ENCODE results near the gene CAMTA1.

Gene CAMTA1

DNA sequence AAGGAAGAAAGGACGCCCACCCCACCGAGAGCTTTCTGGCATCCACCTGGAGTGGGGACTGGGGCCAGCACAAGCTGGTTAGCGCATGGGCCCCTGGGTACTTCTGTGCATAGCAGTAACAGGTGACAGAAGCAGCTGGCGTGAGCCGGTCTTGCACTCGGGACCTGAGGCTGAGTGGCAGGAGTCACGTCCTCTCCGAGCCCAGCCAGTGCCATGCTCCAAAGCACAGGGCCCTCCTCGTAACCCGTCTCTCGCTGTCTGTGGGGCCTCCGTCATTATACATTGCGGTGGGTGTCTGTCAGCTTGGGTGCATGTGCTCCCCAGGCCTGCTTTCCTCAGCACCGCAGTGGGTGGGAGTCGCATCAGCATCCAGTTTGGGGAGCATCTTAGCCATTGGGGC is 898.3 kb downstream of the CAMTA1 start:
- TF ChIP-seq, protein P1, sequence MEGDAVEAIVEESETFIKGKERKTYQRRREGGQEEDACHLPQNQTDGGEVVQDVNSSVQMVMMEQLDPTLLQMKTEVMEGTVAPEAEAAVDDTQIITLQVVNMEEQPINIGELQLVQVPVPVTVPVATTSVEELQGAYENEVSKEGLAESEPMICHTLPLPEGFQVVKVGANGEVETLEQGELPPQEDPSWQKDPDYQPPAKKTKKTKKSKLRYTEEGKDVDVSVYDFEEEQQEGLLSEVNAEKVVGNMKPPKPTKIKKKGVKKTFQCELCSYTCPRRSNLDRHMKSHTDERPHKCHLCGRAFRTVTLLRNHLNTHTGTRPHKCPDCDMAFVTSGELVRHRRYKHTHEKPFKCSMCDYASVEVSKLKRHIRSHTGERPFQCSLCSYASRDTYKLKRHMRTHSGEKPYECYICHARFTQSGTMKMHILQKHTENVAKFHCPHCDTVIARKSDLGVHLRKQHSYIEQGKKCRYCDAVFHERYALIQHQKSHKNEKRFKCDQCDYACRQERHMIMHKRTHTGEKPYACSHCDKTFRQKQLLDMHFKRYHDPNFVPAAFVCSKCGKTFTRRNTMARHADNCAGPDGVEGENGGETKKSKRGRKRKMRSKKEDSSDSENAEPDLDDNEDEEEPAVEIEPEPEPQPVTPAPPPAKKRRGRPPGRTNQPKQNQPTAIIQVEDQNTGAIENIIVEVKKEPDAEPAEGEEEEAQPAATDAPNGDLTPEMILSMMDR (IDR thresholded peaks at IDR 0.05; ENCODE audit: insufficient read depth, low read length, poor library complexity, severe bottlenecking), result no peak
- no peak for TF ChIP-seq EZH2phosphoT487 (conservative IDR thresholded peaks at IDR 0.05; ENCODE audit: low read length)
- Histone ChIP-seq H3K4me3 (ENCODE audit: insufficient read depth, low read length, poor library complexity, severe bottlenecking) (no peak overlapping the region), H3K9me3 (ENCODE audit: insufficient read depth, low read length) (no peaks in the 10 kb centered on the region), H3K27ac (ENCODE audit: low read depth, low read length) (no peak overlapping the region), H2AFZ (ENCODE audit: low read depth, low read length, severe bottlenecking) (no peak overlapping the region), H3K27me3 (ENCODE audit: low read length) (no peaks in the 10 kb centered on the region), H3K79me2 (ENCODE audit: insufficient read depth, low read length) (no peaks in the 10 kb centered on the region), H3K36me3 (ENCODE audit: low read length) (no peaks in the 10 kb centered on the region), H3K9me2 (replicated peaks; ENCODE audit: insufficient read depth, low read length) (no peaks in the 10 kb centered on the region), H3K9ac (ENCODE audit: low read length) (no peak overlapping the region), H3F3A (ENCODE audit: insufficient read depth) (no peaks in the 10 kb centered on the region), H4K20me1 (ENCODE audit: low read depth, low read length) (no peaks in the 10 kb centered on the region), H3K4me2 (ENCODE audit: low read depth, low read length, poor library complexity, severe bottlenecking) (no peak overlapping the region)

- no peaks in the 10 kb centered on the region for H3F3A ChIP-seq (ENCODE audit: insufficient read depth)
- no peak overlapping the region for H3K4me3 ChIP-seq (ENCODE audit: insufficient read depth, low read length, poor library complexity, severe bottlenecking)
- no peak overlapping the region for H3K9ac ChIP-seq (ENCODE audit: low read length)
- H4K20me1 ChIP-seq (ENCODE audit: low read depth, low read length), result no peaks in the 10 kb centered on the region
- H3K27ac ChIP-seq (ENCODE audit: low read depth, low read length), result no peak overlapping the region
- no peaks in the 10 kb centered on the region for H3K9me3 ChIP-seq (ENCODE audit: insufficient read depth, low read length)
- no peaks in the 10 kb centered on the region for H3K9me2 ChIP-seq (replicated peaks; ENCODE audit: insufficient read depth, low read length)
- no peak overlapping the region for H2AFZ ChIP-seq (ENCODE audit: low read depth, low read length, severe bottlenecking)
- no peak overlapping the region for H3K4me2 ChIP-seq (ENCODE audit: low read depth, low read length, poor library complexity, severe bottlenecking)
- H3K36me3 ChIP-seq (ENCODE audit: low read length), result no peaks in the 10 kb centered on the region
- TF ChIP-seq, protein P1 (IDR thresholded peaks at IDR 0.05; ENCODE audit: insufficient read depth, low read length, poor library complexity, severe bottlenecking), result no peak
- no peak for TF ChIP-seq EZH2phosphoT487 (conservative IDR thresholded peaks at IDR 0.05; ENCODE audit: low read length)
- no peaks in the 10 kb centered on the region for H3K79me2 ChIP-seq (ENCODE audit: insufficient read depth, low read length)
- no peaks in the 10 kb centered on the region for H3K27me3 ChIP-seq (ENCODE audit: low read length)
Observed at GRCh38 chr1:7684132-7684531, 898.9 kb downstream of the CAMTA1 start.

DNA sequence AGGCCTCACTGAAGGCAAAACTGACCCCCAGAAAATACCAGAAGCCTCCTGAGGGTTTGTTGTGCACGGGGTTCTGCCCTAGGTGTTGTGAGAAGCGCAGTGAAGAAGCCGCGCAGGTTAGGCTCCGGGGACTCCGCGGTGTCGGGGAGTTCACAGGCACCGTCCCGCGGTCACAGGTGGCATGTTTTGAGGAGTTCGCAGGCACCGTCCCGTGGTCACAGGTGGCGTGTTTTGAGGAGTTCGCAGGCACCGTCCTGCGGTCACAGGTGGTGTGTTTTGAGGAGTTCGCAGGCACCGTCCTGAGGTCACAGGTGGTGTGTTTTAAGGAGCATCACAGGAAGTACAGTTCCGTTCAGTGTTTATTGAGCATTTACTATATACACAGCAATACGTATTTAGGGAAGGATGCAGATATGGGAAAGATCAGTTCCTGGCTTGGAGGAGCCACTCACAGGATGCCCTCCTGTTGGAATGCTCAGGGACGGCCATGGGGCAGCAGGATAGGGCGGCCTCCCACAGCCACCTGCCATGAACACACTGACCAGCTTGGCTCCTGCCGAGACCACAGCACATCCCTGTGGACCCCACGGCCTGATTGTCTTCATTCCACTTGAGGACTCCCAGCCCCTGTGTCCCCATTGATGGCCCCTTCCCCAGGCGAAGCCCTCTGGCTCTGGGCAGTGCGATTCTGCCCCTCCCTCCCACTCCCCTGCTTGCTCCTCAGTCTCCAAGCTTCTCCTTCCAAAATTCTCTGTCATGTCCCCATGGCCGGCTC is 899.8 kb downstream of the CAMTA1 start:
- Histone ChIP-seq H3K9me2 (replicated peaks; ENCODE audit: insufficient read depth, low read length) (no peaks in the 10 kb centered on the region), H3K4me2 (ENCODE audit: low read depth, low read length, poor library complexity, severe bottlenecking) (no peak overlapping the region), H3K9me3 (ENCODE audit: insufficient read depth, low read length) (no peaks in the 10 kb centered on the region), H3F3A (ENCODE audit: insufficient read depth) (no peaks in the 10 kb centered on the region), H3K27ac (ENCODE audit: low read depth, low read length) (no peak overlapping the region), H3K27me3 (ENCODE audit: low read length) (no peaks in the 10 kb centered on the region), H2AFZ (ENCODE audit: low read depth, low read length, severe bottlenecking) (no peak overlapping the region), H3K4me3 (ENCODE audit: insufficient read depth, low read length, poor library complexity, severe bottlenecking) (no peak overlapping the region), H3K36me3 (ENCODE audit: low read length) (no peaks in the 10 kb centered on the region), H4K20me1 (ENCODE audit: low read depth, low read length) (no peaks in the 10 kb centered on the region), H3K79me2 (ENCODE audit: insufficient read depth, low read length) (no peaks in the 10 kb centered on the region), H3K9ac (ENCODE audit: low read length) (no peak overlapping the region)
- no peak for TF ChIP-seq EZH2phosphoT487 (conservative IDR thresholded peaks at IDR 0.05; ENCODE audit: low read length)
- TF ChIP-seq, protein P1 (IDR thresholded peaks at IDR 0.05; ENCODE audit: insufficient read depth, low read length, poor library complexity, severe bottlenecking), result no peak

Data from SU-DHL-6 (cell line).